Astrocyte (in vitro differentiated cells and primary cell): ENCODE data around the gene AP5Z1.

Experiments used
- CTCF ChIP-seq: IDR thresholded peaks from 2 replicates; pipeline ENCODE4 v1.5.1; 2011; ENCODE audit warnings: low read depth, mild to moderate bottlenecking, inconsistent platforms, low read length, moderate library complexity; ENCODE audit not compliant: insufficient read depth
- EZH2 ChIP-seq: IDR thresholded peaks from 2 replicates; pipeline ENCODE4 v1.6.1; 2012; ENCODE audit warnings: mild to moderate bottlenecking, low read length, inconsistent platforms; ENCODE audit not compliant: insufficient read depth

GRCh38 chr7:4820967-4821471 lies 45.6 kb downstream of the AP5Z1 start:
- TF ChIP-seq CTCF (no peak), EZH2 (no peak)
